AG04450 (cell line): ENCODE data around the gene NDEL1. TPM values are rescaled to one million over a fixed set of nuclear protein-coding genes. Genes with fewer than 3 reads are reported as not detected.

ENCODE experiments used
- CTCF ChIA-PET: fragments of 300-600, 350-600 bp; formaldehyde crosslinking; extraction: SDS; loops from one replicate; lab custom pipeline; 2022; ENCODE audit warnings: antibody characterized with exemption, inconsistent platforms; lab: Charles Lee
- POLR2A ChIA-PET: fragments of 350-600 bp; formaldehyde crosslinking; extraction: SDS; loops from one replicate; lab custom pipeline; 2021; ENCODE audit warnings: antibody characterized with exemption, inconsistent platforms; lab: Yijun Ruan, JAX
- DNase-seq: peaks from one replicate; pipeline ENCODE4 v3.0.0-alpha.2; 2011; ENCODE audit warnings: low read depth, low spot score
- H3K27ac ChIP-seq: one replicate; pipeline ENCODE4 v1.5.1; 2012; ENCODE audit warnings: low read depth, low read length, control low read depth
- H3K27me3 ChIP-seq: one replicate; pipeline ENCODE4 v1.6.0; 2012; ENCODE audit warnings: low read length; ENCODE audit not compliant: control insufficient read depth, insufficient read depth
- H3K4me3 ChIP-seq: 2 replicates; pipeline ENCODE4 v1.5.1; 2011; ENCODE audit warnings: mild to moderate bottlenecking, low read depth, low read length, control low read depth
- H3K9me3 ChIP-seq: 2 replicates; pipeline ENCODE4 v1.5.1; 2012; ENCODE audit warnings: low read length; ENCODE audit not compliant: control insufficient read depth, insufficient read depth
- polyA plus RNA-seq: library from polyadenylated mRNA; depleted of rRNA; stranded (reverse); fragments of >200 nt; gene quantifications from 2 replicates; pipeline ENCODE4 v1.2.3, GENCODE V29; 2011
- TF ChIP-seq, protein P1 (sequence below): IDR thresholded peaks from 2 replicates; pipeline ENCODE4 v1.5.1; 2011; ENCODE audit warnings: low read depth, low read length, control low read depth, inconsistent platforms

NDEL1 gene
- polyA plus RNA-seq, 1 experiment: 74.7 TPM

DNA sequence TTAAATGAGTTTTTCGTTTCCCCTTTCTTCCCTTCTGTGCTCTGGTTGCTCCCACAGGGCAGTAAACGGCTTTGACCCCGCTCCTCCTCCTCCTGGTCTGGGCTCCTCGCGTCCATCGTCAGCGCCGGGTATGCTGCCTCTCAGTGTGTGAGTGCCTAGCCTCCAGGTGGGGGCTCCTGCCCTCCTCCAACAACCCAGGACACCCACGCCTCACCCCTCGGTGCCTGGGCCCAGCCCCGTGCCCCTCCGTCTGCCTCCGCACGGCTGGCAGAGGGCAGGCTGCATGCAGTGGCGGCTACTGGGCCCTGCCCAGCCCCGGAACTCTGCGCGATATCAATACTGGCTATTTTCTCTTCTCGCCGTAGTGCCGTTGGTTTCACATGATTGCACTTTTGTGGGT lies 31.2 kb downstream of the NDEL1 start:
- no peak for DNase-seq
- Histone ChIP-seq H3K4me3 (no peak overlapping the region), H3K27me3 (no peaks in the 10 kb centered on the region), H3K9me3 (no peaks in the 10 kb centered on the region), H3K27ac (peak overlapping the region; percentile 22)
- CTCF ChIA-PET: no interaction called here
- POLR2A ChIA-PET: no interaction called here
- TF ChIP-seq, protein P1, sequence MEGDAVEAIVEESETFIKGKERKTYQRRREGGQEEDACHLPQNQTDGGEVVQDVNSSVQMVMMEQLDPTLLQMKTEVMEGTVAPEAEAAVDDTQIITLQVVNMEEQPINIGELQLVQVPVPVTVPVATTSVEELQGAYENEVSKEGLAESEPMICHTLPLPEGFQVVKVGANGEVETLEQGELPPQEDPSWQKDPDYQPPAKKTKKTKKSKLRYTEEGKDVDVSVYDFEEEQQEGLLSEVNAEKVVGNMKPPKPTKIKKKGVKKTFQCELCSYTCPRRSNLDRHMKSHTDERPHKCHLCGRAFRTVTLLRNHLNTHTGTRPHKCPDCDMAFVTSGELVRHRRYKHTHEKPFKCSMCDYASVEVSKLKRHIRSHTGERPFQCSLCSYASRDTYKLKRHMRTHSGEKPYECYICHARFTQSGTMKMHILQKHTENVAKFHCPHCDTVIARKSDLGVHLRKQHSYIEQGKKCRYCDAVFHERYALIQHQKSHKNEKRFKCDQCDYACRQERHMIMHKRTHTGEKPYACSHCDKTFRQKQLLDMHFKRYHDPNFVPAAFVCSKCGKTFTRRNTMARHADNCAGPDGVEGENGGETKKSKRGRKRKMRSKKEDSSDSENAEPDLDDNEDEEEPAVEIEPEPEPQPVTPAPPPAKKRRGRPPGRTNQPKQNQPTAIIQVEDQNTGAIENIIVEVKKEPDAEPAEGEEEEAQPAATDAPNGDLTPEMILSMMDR: no peak

- Histone ChIP-seq H3K27me3 (no peaks in the 10 kb centered on the region), H3K27ac (no peak overlapping the region), H3K9me3 (no peaks in the 10 kb centered on the region), H3K4me3 (no peak overlapping the region)
- ChIA-PET POLR2A (no interaction called here), CTCF (interaction anchor here (1.3 kb wide), 1 partner anchor 12 kb away, joined by 3 read pairs; no protein-coding TSS in a partner anchor)
- no peak for DNase-seq
- TF ChIP-seq, protein P1: no peak
Observed at GRCh38 chr17:8467527-8467926, 31.8 kb downstream of the NDEL1 start.

GRCh38 chr17:8468127-8468526 lies 32.4 kb downstream of the NDEL1 start:
- CTCF ChIA-PET: interaction anchor here (1.3 kb wide), 1 partner anchor 11 kb away, joined by 3 read pairs; no protein-coding TSS in a partner anchor
- Histone ChIP-seq H3K27ac (peak overlapping the region; percentile 21), H3K9me3 (no peaks in the 10 kb centered on the region), H3K4me3 (no peak overlapping the region), H3K27me3 (no peaks in the 10 kb centered on the region)
- no peak for DNase-seq
- TF ChIP-seq, protein P1: no peak
- POLR2A ChIA-PET: no interaction called here

GRCh38 chr17:8468980-8469379 lies 33.3 kb downstream of the NDEL1 start:
- Histone ChIP-seq H3K9me3 (no peaks in the 10 kb centered on the region), H3K4me3 (no peak overlapping the region), H3K27ac (no peak overlapping the region), H3K27me3 (no peaks in the 10 kb centered on the region)
- ChIA-PET CTCF (no interaction called here), POLR2A (no interaction called here)
- TF ChIP-seq, protein P1: no peak
- no peak for DNase-seq

GRCh38 chr17:8469964-8470363 lies 34.3 kb downstream of the NDEL1 start:
- no peaks in the 10 kb centered on the region for H3K9me3 ChIP-seq
- DNase-seq: no peak
- TF ChIP-seq, protein P1: no peak
- ChIA-PET POLR2A (interaction anchor here (1.2 kb wide), 1 partner anchor 9 kb away, joined by 3 read pairs; no protein-coding TSS in a partner anchor), CTCF (no interaction called here)
- no peaks in the 10 kb centered on the region for H3K27me3 ChIP-seq
- no peak overlapping the region for H3K4me3 ChIP-seq
- H3K27ac ChIP-seq: no peak overlapping the region
